ENCODE measurements around the gene PARVA. TPM values are rescaled to one million over a fixed set of nuclear protein-coding genes. Genes with fewer than 3 reads are reported as not detected.

Gene PARVA
- total RNA-seq, 1 donor from 2014 or later: 45.9 TPM

- DNase-seq (ENCODE audit: low read depth): no peak
- no peaks in the 10 kb centered on the region for H3K27me3 ChIP-seq (ENCODE audit: control insufficient read depth, insufficient read depth, low read length)
- no peak for TF ChIP-seq CTCF (IDR thresholded peaks at IDR 0.05; ENCODE audit: insufficient read depth, low read length, poor library complexity, severe bottlenecking)
- H3K36me3 ChIP-seq (ENCODE audit: control insufficient read depth, insufficient read depth, low read length): no peaks in the 10 kb centered on the region
- H3K4me3 ChIP-seq (ENCODE audit: low read depth, low read length): no peak overlapping the region
Measured at GRCh38 chr11:12439615-12440014, 62.2 kb downstream of the PARVA start.

- H3K27me3 ChIP-seq (ENCODE audit: control insufficient read depth, insufficient read depth, low read length): no peaks in the 10 kb centered on the region
- H3K36me3 ChIP-seq (ENCODE audit: control insufficient read depth, insufficient read depth, low read length): no peaks in the 10 kb centered on the region
- H3K4me3 ChIP-seq (ENCODE audit: low read depth, low read length): no peak overlapping the region
- no peak for DNase-seq (ENCODE audit: low read depth)
- TF ChIP-seq CTCF (IDR thresholded peaks at IDR 0.05; ENCODE audit: insufficient read depth, low read length, poor library complexity, severe bottlenecking): no peak
Measured at GRCh38 chr11:12440565-12440964, 63.2 kb downstream of the PARVA start.

GRCh38 chr11:12441231-12441861 is 64.0 kb downstream of the PARVA start:
- no peaks in the 10 kb centered on the region for H3K36me3 ChIP-seq (ENCODE audit: control insufficient read depth, insufficient read depth, low read length)
- DNase-seq (ENCODE audit: low read depth): no peak
- H3K4me3 ChIP-seq (ENCODE audit: low read depth, low read length): no peak overlapping the region
- no peak for TF ChIP-seq CTCF (IDR thresholded peaks at IDR 0.05; ENCODE audit: insufficient read depth, low read length, poor library complexity, severe bottlenecking)
- H3K27me3 ChIP-seq (ENCODE audit: control insufficient read depth, insufficient read depth, low read length): no peaks in the 10 kb centered on the region

GRCh38 chr11:12444601-12445000 is 67.2 kb downstream of the PARVA start:
- Histone ChIP-seq H3K27me3 (ENCODE audit: control insufficient read depth, insufficient read depth, low read length) (no peaks in the 10 kb centered on the region), H3K36me3 (ENCODE audit: control insufficient read depth, insufficient read depth, low read length) (no peaks in the 10 kb centered on the region), H3K4me3 (ENCODE audit: low read depth, low read length) (no peak overlapping the region)
- no peak for TF ChIP-seq CTCF (IDR thresholded peaks at IDR 0.05; ENCODE audit: insufficient read depth, low read length, poor library complexity, severe bottlenecking)
- no peak for DNase-seq (ENCODE audit: low read depth)

- DNase-seq (ENCODE audit: low read depth): no peak
- TF ChIP-seq CTCF (IDR thresholded peaks at IDR 0.05; ENCODE audit: insufficient read depth, low read length, poor library complexity, severe bottlenecking): no peak
- Histone ChIP-seq H3K27me3 (ENCODE audit: control insufficient read depth, insufficient read depth, low read length) (no peaks in the 10 kb centered on the region), H3K36me3 (ENCODE audit: control insufficient read depth, insufficient read depth, low read length) (no peaks in the 10 kb centered on the region), H3K4me3 (ENCODE audit: low read depth, low read length) (no peak overlapping the region)
Measured at GRCh38 chr11:12445001-12445400, 67.6 kb downstream of the PARVA start.

- H3K27me3 ChIP-seq (ENCODE audit: control insufficient read depth, insufficient read depth, low read length): no peaks in the 10 kb centered on the region
- no peaks in the 10 kb centered on the region for H3K36me3 ChIP-seq (ENCODE audit: control insufficient read depth, insufficient read depth, low read length)
- TF ChIP-seq CTCF (IDR thresholded peaks at IDR 0.05; ENCODE audit: insufficient read depth, low read length, poor library complexity, severe bottlenecking): no peak
- H3K4me3 ChIP-seq (ENCODE audit: low read depth, low read length): no peak overlapping the region
- DNase-seq (ENCODE audit: low read depth): no peak
Measured at GRCh38 chr11:12446863-12447262, 69.5 kb downstream of the PARVA start.
